Astrocyte of the cerebellum (primary cell): ENCODE measurements around the gene SH3PXD2B.
"Not testable (repeated sequence)": the region's sequence is repeated elsewhere in the genome, so short reads cannot be mapped to it uniquely, and the experiment has no call there.

Experiments used
- DNase-seq: peaks from one replicate; pipeline ENCODE4 v3.0.0-alpha.2; 2011; ENCODE audit warnings: low read depth
- H3K4me3 ChIP-seq: 2 replicates; pipeline ENCODE4 v1.5.1; 2011; ENCODE audit warnings: mild to moderate bottlenecking, low read depth, low read length, moderate library complexity
- in situ Hi-C: cut with HindIII; loops from 2 replicates; pipeline ENCODE4 v1.10.0; 2017; ENCODE audit warnings: low sequenced_read_pairs
- TF ChIP-seq, protein P1 (sequence below): IDR thresholded peaks from 2 replicates; pipeline ENCODE4 v1.5.1; 2012; ENCODE audit warnings: low read length, low read depth, moderate library complexity, mild to moderate bottlenecking; ENCODE audit errors: missing control alignments

Gene SH3PXD2B

DNA sequence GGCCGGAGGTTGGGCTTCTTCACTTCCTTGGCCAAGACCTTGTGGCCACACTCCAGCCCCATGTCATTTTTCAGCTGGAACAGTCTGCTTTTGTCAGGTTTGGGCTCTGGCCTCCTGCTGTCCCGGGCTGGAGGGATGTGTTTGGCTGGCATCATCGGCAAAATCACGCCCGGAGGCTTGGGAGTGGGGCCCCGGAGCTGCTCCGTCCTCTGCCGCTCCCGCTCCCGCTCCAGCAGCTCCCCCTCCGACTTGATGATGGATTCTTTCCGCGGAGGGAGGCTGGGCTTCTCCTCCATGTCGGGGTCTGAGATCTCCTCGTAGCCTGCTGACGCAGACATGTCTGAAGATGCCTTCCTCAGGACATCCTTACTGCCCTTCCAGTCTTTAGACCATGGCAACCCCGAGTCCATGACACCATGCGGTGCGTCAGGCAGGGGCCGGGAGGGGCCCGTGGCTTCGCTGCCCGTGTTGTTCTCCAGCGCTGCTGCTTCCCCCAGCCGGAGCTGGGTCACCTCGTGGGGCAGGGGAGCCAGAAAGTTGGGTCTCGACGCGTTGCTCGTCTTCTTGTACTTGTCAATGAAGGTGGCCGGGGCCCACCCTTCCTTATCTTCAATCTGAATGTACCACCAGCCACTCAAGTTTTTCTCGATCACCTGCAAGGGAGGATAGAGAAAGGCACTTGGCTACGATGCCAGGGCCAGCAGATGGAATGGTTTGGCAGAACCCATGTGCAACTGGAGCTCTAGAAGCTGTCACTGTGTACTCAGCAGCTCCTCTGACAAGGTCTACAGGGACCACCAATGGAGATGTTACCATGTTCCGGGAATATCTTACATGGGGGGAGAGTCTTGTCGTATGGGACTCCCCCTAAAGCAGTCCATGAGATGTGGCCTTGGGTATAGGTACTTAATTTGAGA is 114.8 kb downstream of the SH3PXD2B start:
- no peak for DNase-seq
- in situ Hi-C loops = no loop called here
- H3K4me3 ChIP-seq = no peak overlapping the region
- TF ChIP-seq, protein P1, sequence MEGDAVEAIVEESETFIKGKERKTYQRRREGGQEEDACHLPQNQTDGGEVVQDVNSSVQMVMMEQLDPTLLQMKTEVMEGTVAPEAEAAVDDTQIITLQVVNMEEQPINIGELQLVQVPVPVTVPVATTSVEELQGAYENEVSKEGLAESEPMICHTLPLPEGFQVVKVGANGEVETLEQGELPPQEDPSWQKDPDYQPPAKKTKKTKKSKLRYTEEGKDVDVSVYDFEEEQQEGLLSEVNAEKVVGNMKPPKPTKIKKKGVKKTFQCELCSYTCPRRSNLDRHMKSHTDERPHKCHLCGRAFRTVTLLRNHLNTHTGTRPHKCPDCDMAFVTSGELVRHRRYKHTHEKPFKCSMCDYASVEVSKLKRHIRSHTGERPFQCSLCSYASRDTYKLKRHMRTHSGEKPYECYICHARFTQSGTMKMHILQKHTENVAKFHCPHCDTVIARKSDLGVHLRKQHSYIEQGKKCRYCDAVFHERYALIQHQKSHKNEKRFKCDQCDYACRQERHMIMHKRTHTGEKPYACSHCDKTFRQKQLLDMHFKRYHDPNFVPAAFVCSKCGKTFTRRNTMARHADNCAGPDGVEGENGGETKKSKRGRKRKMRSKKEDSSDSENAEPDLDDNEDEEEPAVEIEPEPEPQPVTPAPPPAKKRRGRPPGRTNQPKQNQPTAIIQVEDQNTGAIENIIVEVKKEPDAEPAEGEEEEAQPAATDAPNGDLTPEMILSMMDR = no peak

DNA sequence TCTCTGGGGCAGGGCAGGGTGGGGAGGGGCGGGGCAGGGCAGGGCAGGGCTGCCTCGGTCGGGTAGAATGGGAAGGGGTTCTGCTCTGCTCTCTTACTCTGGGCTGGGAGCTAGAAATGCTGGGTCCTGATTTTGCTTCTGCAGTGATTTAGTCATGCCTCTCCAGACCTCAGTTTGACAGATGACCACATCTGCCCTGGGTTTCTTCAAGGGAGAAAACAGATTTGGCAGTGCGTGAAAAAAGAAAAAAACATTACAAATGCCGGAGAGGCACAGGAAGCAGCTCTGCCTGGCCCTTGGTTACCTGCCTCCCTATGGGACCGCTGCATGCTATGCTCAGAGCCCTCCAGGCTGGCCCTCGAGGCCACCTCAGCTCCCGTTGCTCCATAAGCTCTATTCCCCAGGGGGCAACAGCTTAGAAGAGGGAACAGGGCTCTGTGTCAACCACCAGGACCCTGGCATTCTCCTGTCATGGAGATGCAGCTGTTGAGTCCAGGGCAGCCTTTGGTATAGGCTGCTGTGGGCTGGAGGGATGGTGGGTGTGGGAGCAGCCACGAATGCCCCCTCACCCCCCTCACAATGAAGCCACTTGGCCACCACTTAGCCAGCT is 117.5 kb downstream of the SH3PXD2B start:
- no peak for DNase-seq
- TF ChIP-seq, protein P1 = no peak
- in situ Hi-C loops = no loop called here
- H3K4me3 ChIP-seq = no peak overlapping the region

DNA sequence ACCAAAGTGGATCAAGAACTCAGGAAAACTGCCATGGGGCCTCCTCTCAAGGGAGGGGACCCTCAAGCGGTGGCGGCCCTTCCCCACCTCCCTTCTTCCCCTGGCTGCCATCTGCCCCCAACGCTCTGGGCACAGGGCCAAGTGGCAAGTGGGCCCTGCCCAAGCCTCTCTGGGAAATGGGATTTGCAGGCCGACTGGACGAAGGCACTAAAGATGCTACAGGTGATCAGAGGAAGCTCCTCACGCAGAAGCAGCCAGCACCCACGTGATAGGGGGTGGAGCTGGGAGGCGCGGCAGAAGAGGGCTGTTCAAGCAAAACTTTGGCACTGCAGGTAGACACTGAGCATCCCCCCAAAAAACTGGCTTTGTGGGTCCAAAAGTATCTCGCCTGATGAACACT is 118.1 kb downstream of the SH3PXD2B start:
- in situ Hi-C loops = no loop called here
- no peak for DNase-seq
- TF ChIP-seq, protein P1 = no peak
- H3K4me3 ChIP-seq = no peak overlapping the region

DNA sequence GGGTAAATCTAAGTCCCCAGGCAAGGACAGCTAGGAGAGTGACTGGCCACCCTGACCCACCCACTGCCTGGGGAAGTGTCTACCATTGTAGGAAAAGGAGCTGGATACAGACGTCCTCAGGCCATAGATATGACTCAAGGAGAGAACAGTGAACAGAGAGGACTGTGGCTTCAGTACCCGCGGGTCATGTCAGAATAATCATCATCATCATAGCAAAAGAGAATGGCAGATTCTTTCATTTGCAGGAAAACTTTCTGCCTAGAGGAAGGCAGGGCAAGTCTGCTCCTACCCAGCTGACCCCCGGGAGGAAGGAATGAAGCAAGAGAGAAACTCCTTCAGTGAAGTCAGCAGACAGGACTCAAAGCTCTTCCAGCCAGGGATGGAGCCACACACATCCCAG is 118.6 kb downstream of the SH3PXD2B start:
- in situ Hi-C loops = no loop called here
- TF ChIP-seq, protein P1 = no peak
- H3K4me3 ChIP-seq = no peak overlapping the region
- no peak for DNase-seq

DNA sequence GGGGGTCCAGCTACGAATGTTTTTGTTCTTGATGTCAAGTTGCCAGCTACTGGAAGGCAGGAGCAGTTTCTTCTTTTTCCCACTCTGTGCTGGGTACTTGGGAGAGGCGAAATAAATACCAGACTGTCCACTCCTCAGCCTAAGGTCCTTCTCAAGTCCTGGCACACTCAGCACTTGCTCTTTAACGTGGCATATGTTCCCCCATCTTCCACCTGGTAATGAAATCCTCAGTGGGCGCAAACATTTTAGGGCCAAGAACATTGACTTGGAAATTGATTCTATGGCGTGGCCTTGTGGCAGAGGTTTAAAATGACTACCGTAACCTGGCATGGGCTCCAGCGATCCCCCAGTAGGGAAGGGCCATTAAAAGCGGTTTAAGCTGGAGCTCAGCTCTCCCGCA is 119.7 kb downstream of the SH3PXD2B start:
- in situ Hi-C loops = loop anchor here (5.0 kb wide), 1 partner anchor 38 kb away; no protein-coding TSS in a partner anchor
- DNase-seq = no peak
- no peak overlapping the region for H3K4me3 ChIP-seq
- TF ChIP-seq, protein P1 = no peak

DNA sequence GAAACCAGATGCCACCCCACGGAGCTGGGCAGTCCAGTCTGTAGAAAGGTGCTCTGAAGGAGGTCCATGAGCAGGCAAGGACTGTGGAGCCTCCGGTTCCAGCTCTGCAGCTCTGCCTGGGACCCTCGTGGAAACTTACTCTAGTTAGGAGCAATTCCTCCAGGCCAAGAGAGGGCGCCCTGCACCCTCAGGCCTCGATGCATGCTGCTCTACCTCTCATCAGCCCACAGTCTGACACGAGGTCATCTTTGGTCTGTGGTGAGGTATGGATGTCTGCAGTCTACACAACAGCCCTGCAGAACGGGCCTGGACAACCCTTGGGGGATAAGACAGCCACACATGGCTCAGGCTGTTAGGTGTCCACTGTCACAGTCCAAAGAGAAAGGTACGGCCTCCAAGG is 120.1 kb downstream of the SH3PXD2B start:
- TF ChIP-seq, protein P1 = peak; percentile 2
- H3K4me3 ChIP-seq = no peak overlapping the region
- in situ Hi-C loops = loop anchor here (5.0 kb wide), 1 partner anchor 38 kb away; no protein-coding TSS in a partner anchor
- no peak for DNase-seq

DNA sequence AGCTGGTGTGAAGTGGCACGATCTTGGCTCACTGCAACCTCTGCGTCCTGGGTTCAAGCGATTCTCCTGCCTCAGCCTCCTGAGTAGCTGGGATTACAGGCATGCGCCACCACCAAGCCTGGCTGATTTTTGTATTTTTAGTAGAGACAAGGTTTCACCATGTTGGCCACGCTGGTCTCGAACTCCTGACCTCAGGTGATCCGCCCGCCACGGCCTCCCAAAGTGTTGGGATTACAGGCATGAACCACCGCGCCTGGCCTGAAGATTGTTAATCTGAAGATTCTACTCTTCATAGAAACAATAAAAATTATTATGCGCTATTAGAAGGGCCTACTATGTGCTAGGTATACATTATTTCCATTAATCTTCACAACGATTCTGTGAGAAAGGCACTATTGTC is 127.4 kb downstream of the SH3PXD2B start:
- in situ Hi-C loops, H3K4me3 ChIP-seq, DNase-seq: not testable (repeated sequence)
